ENCODE measurements around the gene HNF4A. TPM values are rescaled to one million over a fixed set of nuclear protein-coding genes. Genes with fewer than 3 reads are reported as not detected.

The HNF4A gene
- total and polyA plus RNA-seq, 2 of the 4 experiments (the other 2 are of a cell fraction) = not detected

DNA sequence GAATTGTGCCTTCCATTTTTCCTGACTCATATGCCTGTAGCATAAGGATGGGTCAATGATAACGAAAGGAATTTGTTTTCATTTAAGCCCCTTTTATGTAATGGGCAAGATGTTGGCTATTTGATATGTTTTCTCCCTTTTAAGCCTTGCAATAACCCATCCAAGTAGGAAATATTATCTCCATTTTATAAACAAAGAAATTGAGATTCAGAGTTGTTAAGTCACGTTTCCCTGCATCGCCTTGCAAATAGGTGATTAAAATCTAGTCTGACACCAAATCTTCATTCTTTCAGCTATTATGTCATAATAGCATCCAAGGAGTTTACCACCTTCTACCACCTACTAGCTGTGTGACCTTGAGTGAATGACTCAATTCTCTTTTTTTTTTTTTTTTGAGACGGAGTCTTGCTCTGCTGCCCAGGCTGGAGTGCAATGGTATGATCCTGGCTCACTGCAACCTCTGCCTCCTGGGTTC lies 7.0 kb downstream of the HNF4A start:
- H4K8ac ChIP-seq (ENCODE audit: low read depth in 2 of 2, low read length in 2 of 2) = no peak overlapping the region
- no peak overlapping the region for H2BK120ac ChIP-seq (ENCODE audit: low read depth, low read length)
- H4K20me1 ChIP-seq (ENCODE audit: insufficient read depth, low read length) = no peaks in the 10 kb centered on the region
- ChIA-PET POLR2A (ENCODE audit: unreplicated experiment) (interaction anchor here (0.6 kb wide), 1 partner anchor 17 kb away, joined by 9 read pairs; no protein-coding TSS in a partner anchor), CTCF (interaction anchor here (0.6 to 0.9 kb wide), 2 partner anchors 22 to 524 kb away, joined by 3 to 4 read pairs; no protein-coding TSS in a partner anchor)
- no peak overlapping the region for H2AK5ac ChIP-seq (ENCODE audit: low read depth, low read length)
- no peaks in the 10 kb centered on the region for H3K9me3 ChIP-seq (ENCODE audit: control insufficient read depth, insufficient read depth, low read length)
- no TSS peak for BruUV-seq (replicated peaks)
- H2AFZ ChIP-seq (replicated peaks; ENCODE audit: low read length, poor library complexity) = no peak overlapping the region
- DNase-seq = no peak
- no peak for TF ChIP-seq CHD1 (IDR thresholded peaks at IDR 0.05; ENCODE audit: low read depth, low read length)
- no peak for TF ChIP-seq BHLHE40 (IDR thresholded peaks at IDR 0.05; ENCODE audit: low read depth, low read length)
- TF ChIP-seq CEBPB (IDR thresholded peaks at IDR 0.05; ENCODE audit: low read depth, low read length) = no peak
- TF ChIP-seq, protein P1, sequence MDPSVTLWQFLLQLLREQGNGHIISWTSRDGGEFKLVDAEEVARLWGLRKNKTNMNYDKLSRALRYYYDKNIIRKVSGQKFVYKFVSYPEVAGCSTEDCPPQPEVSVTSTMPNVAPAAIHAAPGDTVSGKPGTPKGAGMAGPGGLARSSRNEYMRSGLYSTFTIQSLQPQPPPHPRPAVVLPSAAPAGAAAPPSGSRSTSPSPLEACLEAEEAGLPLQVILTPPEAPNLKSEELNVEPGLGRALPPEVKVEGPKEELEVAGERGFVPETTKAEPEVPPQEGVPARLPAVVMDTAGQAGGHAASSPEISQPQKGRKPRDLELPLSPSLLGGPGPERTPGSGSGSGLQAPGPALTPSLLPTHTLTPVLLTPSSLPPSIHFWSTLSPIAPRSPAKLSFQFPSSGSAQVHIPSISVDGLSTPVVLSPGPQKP (IDR thresholded peaks at IDR 0.05; ENCODE audit: borderline replicate concordance, low read depth, low read length) = no peak
- H3K18ac ChIP-seq (ENCODE audit: low read depth, low read length) = no peak overlapping the region
- dilution Hi-C loops (cut with HindIII; ENCODE audit: low sequenced_read_pairs, unreplicated experiment) (no loop called here), in situ Hi-C loops (cut with MboI; ENCODE audit: low sequenced_read_pairs) (no loop called here), intact Hi-C loops (cut with micrococcal nuclease) (no loop called here)
- no peaks in the 10 kb centered on the region for H3K36me3 ChIP-seq (ENCODE audit: control insufficient read depth, insufficient read depth, low read length)
- no peak overlapping the region for H3K27ac ChIP-seq (ENCODE audit: insufficient read depth, low read length)
- H2AK9ac ChIP-seq (replicated peaks; ENCODE audit: low read depth, low read length, poor library complexity) = no peak overlapping the region
- no peak overlapping the region for H2BK15ac ChIP-seq (ENCODE audit: low read depth, low read length)
- peaks cover 18% of the 10 kb centered on the region for H3K27me3 ChIP-seq (ENCODE audit: control insufficient read depth, insufficient read depth, low read length)
- no peak overlapping the region for H3K9ac ChIP-seq (ENCODE audit: low read depth, low read length)
- H3K14ac ChIP-seq (replicated peaks; ENCODE audit: low read depth, low read length) = no peak overlapping the region
- H3K4me1 ChIP-seq (ENCODE audit: control insufficient read depth, insufficient read depth, low read length) = no peaks in the 10 kb centered on the region
- H3K79me1 ChIP-seq (ENCODE audit: low read depth in 1 of 2, low read length in 2 of 2) = no peaks in the 10 kb centered on the region
- no peak overlapping the region for H4K91ac ChIP-seq (ENCODE audit: insufficient read depth, low read depth, low read length)
- no peak overlapping the region for H4K5ac ChIP-seq (ENCODE audit: low read depth, low read length)
- no peak for ATAC-seq (ENCODE audit: low read depth)
- H3K4me3 ChIP-seq (ENCODE audit: insufficient read depth, low read depth, low read length) = no peak overlapping the region
- H2BK5ac ChIP-seq (ENCODE audit: low read depth, low read length, poor library complexity, severe bottlenecking) = no peak overlapping the region
- no peak overlapping the region for H2BK20ac ChIP-seq (ENCODE audit: low read depth, low read length)
- no peak overlapping the region for H3K56ac ChIP-seq (ENCODE audit: extremely low read depth, insufficient read depth, low read length)
- no peaks in the 10 kb centered on the region for H3K9me1 ChIP-seq (ENCODE audit: insufficient read depth, low read length)
- no peak overlapping the region for H3K23ac ChIP-seq (ENCODE audit: low read depth, low read length)
- no CpG with 5 or more reads among the region's 4 CpGs for WGBS, 2 experiments (ENCODE audit: extremely low coverage in 2 of 2, insufficient read length in 1 of 2)
- no peak overlapping the region for H3K4ac ChIP-seq (ENCODE audit: low read depth, low read length)
- no peak overlapping the region for H3K4me2 ChIP-seq (ENCODE audit: low read depth, low read length)
